Psoas muscle (tissue), 8 donors: ENCODE results near the gene GJC1. TPM values are rescaled to one million over a fixed set of nuclear protein-coding genes. Genes with fewer than 3 reads are reported as not detected.

Source experiments
- ATAC-seq, 4 donors: fragments of 200-7000 bp; cut with Tn5 transposase; one replicate each; pipeline ENCODE4 v1.9.1; 2020; ENCODE audit warnings: moderate library complexity in 3 of 4, mild to moderate bottlenecking in 2 of 4
- DNase-seq, 2 donors: peaks; one replicate each; pipeline ENCODE4 v3.0.0-alpha.2; 2020
- H3K27ac ChIP-seq: fragments of 200-600 bp; one replicate; pipeline ENCODE4 v1.8.0; 2022
- H3K27me3 ChIP-seq, 3 donors: fragments of 200-600 bp in 1 of 3; one replicate each; pipeline versions ENCODE4 v1.6.1 to v1.8.0; 2013 to 2022; ENCODE audit warnings: low read length in 2 of 3, mild to moderate bottlenecking in 2 of 3, moderate library complexity in 1 of 3; ENCODE audit not compliant: insufficient read depth in 3 of 3
- H3K36me3 ChIP-seq, 2 donors: fragments of 200-600 bp in 1 of 2; one replicate each; pipeline versions ENCODE4 v1.6.1 to v1.8.0; 2013 to 2022; ENCODE audit warnings: low read depth in 1 of 2, mild to moderate bottlenecking in 1 of 2, moderate library complexity in 1 of 2; ENCODE audit not compliant: insufficient read depth in 1 of 2
- H3K4me1 ChIP-seq: fragments of 200-600 bp; one replicate; pipeline ENCODE4 v1.8.0; 2022
- H3K4me3 ChIP-seq: fragments of 200-600 bp; one replicate; pipeline ENCODE4 v1.8.0; 2022; ENCODE audit warnings: mild to moderate bottlenecking
- H3K9me3 ChIP-seq: fragments of 200-600 bp; one replicate; pipeline ENCODE4 v1.8.0; 2022
- CTCF ChIP-seq: fragments of 200-600 bp; IDR thresholded peaks from one replicate; pipeline ENCODE4 v1.8.0; 2022; ENCODE audit warnings: antibody characterized with exemption
- WGBS, 3 donors: extraction: QIAGEN DNeasy Blood & Tissue Kit; methylation state at CpG; one replicate each; pipeline versions ENCODE4 v1.1.6 to v1.1.7; 2013; 5-methylcytosine and 5-hydroxymethylcytosine counted together
- intact Hi-C, 2 donors: fragments of 100-400 bp; cut with DNase I; formaldehyde crosslinking; loops; one replicate each; pipeline versions ENCODE4 v1.11.0 to v1.14.2; 2022
- polyA plus RNA-seq, 3 donors: library from polyadenylated mRNA; stranded (reverse); fragments of 200-250 nt; gene quantifications; one replicate each; pipeline ENCODE4 v1.2.3, GENCODE V29; 2013
- total RNA-seq, 4 donors: library from RNA; stranded (reverse); fragmentation: NEBNext Ultra II Directional in 2 of 4; extraction: Animal tissue kit (Norgen Biotek cat#: 25700) in 2 of 4; gene quantifications; one replicate each; pipeline versions ENCODE4 v1.2.1 to v1.2.4, GENCODE V29; 2021 to 2023
- donor health status: healthy with polysubstance abuse.
- donor health status: DM: no; HTN: no; CAD: no; lungs with moderate emphysema.
- donor health status: Bipolar disorder and iron deficiency.
- donor health status: healthy.
- donor health status: DM: yes; HTN: yes; CAD: no.
- donor health status: DM: no; HTN: no; CAD: no.
- donor health status: DM: no; HTN: no; CAD: no.
- donor health status: DM: yes; HTN: yes; CAD: no.

GJC1 gene
- total and polyA plus RNA-seq, 7 donors: 2.2 to 7.9 (median 4.7) TPM

- H3K4me1 ChIP-seq: no peaks in the 10 kb centered on the region
- intact Hi-C loops: no loop called here
- H3K9me3 ChIP-seq: no peaks in the 10 kb centered on the region
- peaks cover 0 to 4% (median 0%) of the 10 kb centered on the region in 3 donors for H3K27me3 ChIP-seq
- DNase-seq: no peak
- no peak for ATAC-seq
- H3K4me3 ChIP-seq: no peak overlapping the region
- no peak overlapping the region for H3K27ac ChIP-seq
- 49 to 65% (median 64%) methylated on average over 9 of the region's 9 CpGs for WGBS, 3 donors
- TF ChIP-seq CTCF: no peak
- H3K36me3 ChIP-seq: peaks cover 0 to 36% of the 10 kb centered on the region in 2 donors
Observed at GRCh38 chr17:44749980-44750318, 80.1 kb downstream of the GJC1 start.

GRCh38 chr17:44749076-44749979 lies 80.8 kb downstream of the GJC1 start:
- Histone ChIP-seq H3K27ac (no peak overlapping the region), H3K4me3 (no peak overlapping the region), H3K9me3 (no peaks in the 10 kb centered on the region), H3K27me3 (peaks cover 0 to 4% (median 0%) of the 10 kb centered on the region in 3 donors), H3K36me3 (peaks cover 0 to 36% of the 10 kb centered on the region in 2 donors), H3K4me1 (no peaks in the 10 kb centered on the region)
- intact Hi-C loops: no loop called here
- no peak for TF ChIP-seq CTCF
- 75 to 76% (median 75%) methylated on average over 18 to 19 of the region's 19 CpGs for WGBS, 3 donors
- ATAC-seq: no peak
- no peak for DNase-seq

Other genes with a start within 250 kb of the GJC1 start
- not detected for gene MEIOC, start 173.8 kb downstream of the GJC1 start, total RNA-seq
- gene MEIOC, start 173.8 kb downstream of the GJC1 start, polyA plus RNA-seq: under 1 TPM; 0.01 to 0.04 (median 0.03) TPM
- 10 to 100 TPM; 38.2 to 52.6 (median 46.6) TPM for gene CCDC43, start 140.5 kb downstream of the GJC1 start, total RNA-seq
- 10 to 100 TPM; 32.6 to 59.6 (median 32.7) TPM for gene CCDC43, start 140.5 kb downstream of the GJC1 start, polyA plus RNA-seq
- gene DBF4B, start 121.6 kb downstream of the GJC1 start, total RNA-seq: 1 to 10 TPM; 2.0 to 3.9 (median 3.1) TPM
- 1 to 10 TPM in 2 of 3 donors, under 1 TPM in 1; 0.79 to 5.0 (median 3.2) TPM for gene DBF4B, start 121.6 kb downstream of the GJC1 start, polyA plus RNA-seq
- under 1 TPM in 2 of 4 donors, not detected in 2; 0.15 to 0.26 TPM for gene ADAM11, start 71.3 kb downstream of the GJC1 start, total RNA-seq
- under 1 TPM; 0.03 to 0.21 (median 0.05) TPM for gene ADAM11, start 71.3 kb downstream of the GJC1 start, polyA plus RNA-seq
- 10 to 100 TPM in 1 of 4 donors, 1 to 10 TPM in 3; 4.6 to 17.9 (median 6.7) TPM for gene HIGD1B, start 17.6 kb upstream of the GJC1 start, total RNA-seq
- gene HIGD1B, start 17.6 kb upstream of the GJC1 start, polyA plus RNA-seq: 10 to 100 TPM in 2 of 3 donors, 1 to 10 TPM in 1; 10.0 to 14.2 (median 13.1) TPM
- 100 to 1,000 TPM in 3 of 4 donors, 10 to 100 TPM in 1; 73.7 to 114 (median 103) TPM for gene EFTUD2, start 69.2 kb upstream of the GJC1 start, total RNA-seq
- gene EFTUD2, start 69.2 kb upstream of the GJC1 start, polyA plus RNA-seq: 100 to 1,000 TPM in 1 of 3 donors, 10 to 100 TPM in 2; 46.0 to 102 (median 78.7) TPM
- gene GFAP, start 85.2 kb upstream of the GJC1 start, total RNA-seq: under 1 TPM in 1 of 4 donors, not detected in 3; 0.54 TPM
- gene GFAP, start 85.2 kb upstream of the GJC1 start, polyA plus RNA-seq: under 1 TPM; 0.11 to 0.52 (median 0.34) TPM
- under 1 TPM in 3 of 4 donors, not detected in 1; 0.07 to 0.17 (median 0.11) TPM for gene KIF18B, start 117.5 kb upstream of the GJC1 start, total RNA-seq
- gene KIF18B, start 117.5 kb upstream of the GJC1 start, polyA plus RNA-seq: under 1 TPM in 2 of 3 donors, not detected in 1; 0.01 to 0.03 TPM
- not detected for gene C1QL1, start 138.0 kb upstream of the GJC1 start, total RNA-seq
- gene C1QL1, start 138.0 kb upstream of the GJC1 start, polyA plus RNA-seq: under 1 TPM in 1 of 3 donors, not detected in 2; 0.05 TPM
- 10 to 100 TPM in 3 of 4 donors, 1 to 10 TPM in 1; 6.9 to 13.5 (median 11.0) TPM for gene DCAKD, start 221.3 kb upstream of the GJC1 start, total RNA-seq
- gene DCAKD, start 221.3 kb upstream of the GJC1 start, polyA plus RNA-seq: 10 to 100 TPM in 1 of 3 donors, 1 to 10 TPM in 2; 6.4 to 14.2 (median 8.4) TPM
- 100 to 1,000 TPM in 2 of 4 donors, 10 to 100 TPM in 2; 73.3 to 164 (median 93.1) TPM for gene NMT1, start 231.0 kb upstream of the GJC1 start, total RNA-seq
- gene NMT1, start 231.0 kb upstream of the GJC1 start, polyA plus RNA-seq: 10 to 100 TPM; 58.0 to 79.7 (median 68.3) TPM